Measurements from ENCODE around the gene CCL27. TPM values are rescaled to one million over a fixed set of nuclear protein-coding genes. Genes with fewer than 3 reads are reported as not detected.

The CCL27 gene
- total RNA-seq, 1 experiment from 2014 or later: 0.95 TPM

GRCh38 chr9:34693560-34693959, 31.1 kb upstream of the CCL27 start:
- CTCF ChIA-PET: no interaction called here
- intact Hi-C loops (cut with micrococcal nuclease; ENCODE audit: unreplicated experiment) (no loop called here), in situ Hi-C loops (cut with HindIII; ENCODE audit: low pct_unique_long_range_greater_than_20kb, low sequenced_read_pairs) (no loop called here)
- Histone ChIP-seq H3K9me3 (ENCODE audit: control insufficient read depth, insufficient read depth, low read depth, low read length) (no peaks in the 10 kb centered on the region), H3K27ac (ENCODE audit: low read length) (no peak overlapping the region), H3K36me3 (ENCODE audit: control insufficient read depth, insufficient read depth, low read length) (no peaks in the 10 kb centered on the region), H3K4me3 (ENCODE audit: low read depth in 2 of 2, low read length in 2 of 2) (no peak overlapping the region), H3K27me3 (ENCODE audit: control insufficient read depth, insufficient read depth, low read length) (no peaks in the 10 kb centered on the region), H3K4me1 (ENCODE audit: control insufficient read depth, insufficient read depth, low read length) (no peaks in the 10 kb centered on the region)
- BruUV-seq (replicated peaks): no TSS peak
- no peak for ATAC-seq
- TF ChIP-seq POLR2AphosphoS5 (IDR thresholded peaks at IDR 0.05; ENCODE audit: low read depth, low read length) (no peak), TCF7L2 (IDR thresholded peaks at IDR 0.05; ENCODE audit: low read depth, low read length) (no peak), REST (IDR thresholded peaks at IDR 0.05; ENCODE audit: insufficient read depth in 1 of 2, low read depth in 2 of 2, low read length in 1 of 2) (no peak), CTCF (IDR thresholded peaks at IDR 0.05) (no peak), SIN3A (IDR thresholded peaks at IDR 0.05; ENCODE audit: borderline replicate concordance, insufficient read depth, low read depth, low read length) (no peak)
- DNase-seq (ENCODE audit: low read depth, low spot score): no peak
- POLR2A ChIA-PET: no interaction called here

GRCh38 chr9:34691936-34692315, 29.5 kb upstream of the CCL27 start:
- no peaks in the 10 kb centered on the region for H3K4me1 ChIP-seq (ENCODE audit: control insufficient read depth, insufficient read depth, low read length)
- H3K27ac ChIP-seq (ENCODE audit: low read length): no peak overlapping the region
- H3K9me3 ChIP-seq (ENCODE audit: control insufficient read depth, insufficient read depth, low read depth, low read length): no peaks in the 10 kb centered on the region
- ChIA-PET CTCF (interaction anchor here (0.9 to 1.1 kb wide), 2 partner anchors 11 to 417 kb away, joined by 3 to 5 read pairs; no protein-coding TSS in a partner anchor), POLR2A (interaction anchor here (0.6 to 0.8 kb wide), 3 partner anchors 22 to 377 kb away, joined by 3 to 17 read pairs (median 5); no protein-coding TSS in a partner anchor)
- no peaks in the 10 kb centered on the region for H3K36me3 ChIP-seq (ENCODE audit: control insufficient read depth, insufficient read depth, low read length)
- DNase-seq (ENCODE audit: low read depth, low spot score) (no peak), ATAC-seq (no peak)
- no peaks in the 10 kb centered on the region for H3K27me3 ChIP-seq (ENCODE audit: control insufficient read depth, insufficient read depth, low read length)
- intact Hi-C loops (cut with micrococcal nuclease; ENCODE audit: unreplicated experiment) (no loop called here), in situ Hi-C loops (cut with HindIII; ENCODE audit: low pct_unique_long_range_greater_than_20kb, low sequenced_read_pairs) (no loop called here)
- no peak overlapping the region for H3K4me3 ChIP-seq (ENCODE audit: low read depth in 2 of 2, low read length in 2 of 2)
- no TSS peak for BruUV-seq (replicated peaks)
- TF ChIP-seq POLR2AphosphoS5 (IDR thresholded peaks at IDR 0.05; ENCODE audit: low read depth, low read length) (no peak), TCF7L2 (IDR thresholded peaks at IDR 0.05; ENCODE audit: low read depth, low read length) (no peak), REST (IDR thresholded peaks at IDR 0.05; ENCODE audit: insufficient read depth in 1 of 2, low read depth in 2 of 2, low read length in 1 of 2) (no peak), SIN3A (IDR thresholded peaks at IDR 0.05; ENCODE audit: borderline replicate concordance, insufficient read depth, low read depth, low read length) (no peak), CTCF (IDR thresholded peaks at IDR 0.05) (no peak)

Measured in Panc1 (cell line).